Left ventricle myocardium inferior (tissue), 1 donor: ENCODE measurements around the gene CNN1. TPM values are rescaled to one million over a fixed set of nuclear protein-coding genes. Genes with fewer than 3 reads are reported as not detected.
A peak's percentile ranks its signal among the peaks of the same experiment; 100 is the strongest.

Source experiments
- DNase-seq: peaks from one replicate; pipeline ENCODE4 v3.0.0-alpha.2; 2020
- H3K27ac ChIP-seq: fragments of 200-600 bp; replicated peaks from 2 replicates; pipeline ENCODE4 v1.8.0; 2021
- H3K27me3 ChIP-seq: fragments of 200-600 bp; 2 replicates; pipeline ENCODE4 v1.8.0; 2021; ENCODE audit warnings: low read depth
- H3K36me3 ChIP-seq: fragments of 200-600 bp; 2 replicates; pipeline ENCODE4 v1.8.0; 2021
- H3K4me1 ChIP-seq: fragments of 200-600 bp; 2 replicates; pipeline ENCODE4 v1.8.0; 2021
- H3K4me3 ChIP-seq: fragments of 200-600 bp; 2 replicates; pipeline ENCODE4 v1.8.0; 2021; ENCODE audit warnings: mild to moderate bottlenecking, moderate library complexity
- H3K9me3 ChIP-seq: fragments of 200-600 bp; replicated peaks from 2 replicates; pipeline ENCODE4 v1.8.0; 2021
- intact Hi-C: fragments of 100-400 bp; cut with micrococcal nuclease; formaldehyde crosslinking; loops from one replicate; pipeline ENCODE4 v1.11.0; 2022
- total RNA-seq: library from RNA; stranded (reverse); fragmentation: NEBNext Ultra II Directional; extraction: Animal tissue kit (Norgen Biotek cat#: 25700); gene quantifications from one replicate; pipeline ENCODE4 v1.2.1, GENCODE V29; 2021
- TF ChIP-seq, protein P1 (sequence below): fragments of 200-600 bp; IDR thresholded peaks from 2 replicates; pipeline ENCODE4 v1.8.0; 2021; ENCODE audit warnings: antibody characterized with exemption, mild to moderate bottlenecking, borderline replicate concordance
- donor health status: DM: no; HTN: yes; CAD: no; lungs with severe emphysema.

CNN1 gene
- total RNA-seq, 1 donor from 2014 or later: 133 TPM

DNA sequence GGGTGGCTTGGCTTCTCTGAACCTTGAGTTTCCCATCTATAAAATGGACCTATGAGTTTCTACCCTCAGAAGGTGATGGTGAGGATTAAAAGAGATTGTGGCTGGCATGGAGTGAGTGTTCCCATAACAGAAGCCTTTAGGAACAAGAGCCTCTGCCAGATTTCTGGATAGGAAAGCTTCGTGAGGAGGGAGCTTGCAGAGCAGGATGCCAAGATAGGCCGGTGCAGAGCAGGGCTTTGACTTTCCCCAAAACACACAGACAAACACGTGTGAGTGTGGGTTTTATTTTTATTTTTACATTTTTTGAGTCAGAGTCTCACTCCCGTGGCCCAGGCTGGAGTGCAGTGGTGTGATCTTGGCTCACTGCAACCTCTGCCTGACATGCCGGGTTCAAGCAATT is 3.7 kb upstream of the CNN1 start:
- H3K27ac ChIP-seq: peak overlapping the region; percentile 86
- intact Hi-C loops: no loop called here
- peaks cover 16% of the 10 kb centered on the region for H3K27me3 ChIP-seq
- TF ChIP-seq, protein P1, sequence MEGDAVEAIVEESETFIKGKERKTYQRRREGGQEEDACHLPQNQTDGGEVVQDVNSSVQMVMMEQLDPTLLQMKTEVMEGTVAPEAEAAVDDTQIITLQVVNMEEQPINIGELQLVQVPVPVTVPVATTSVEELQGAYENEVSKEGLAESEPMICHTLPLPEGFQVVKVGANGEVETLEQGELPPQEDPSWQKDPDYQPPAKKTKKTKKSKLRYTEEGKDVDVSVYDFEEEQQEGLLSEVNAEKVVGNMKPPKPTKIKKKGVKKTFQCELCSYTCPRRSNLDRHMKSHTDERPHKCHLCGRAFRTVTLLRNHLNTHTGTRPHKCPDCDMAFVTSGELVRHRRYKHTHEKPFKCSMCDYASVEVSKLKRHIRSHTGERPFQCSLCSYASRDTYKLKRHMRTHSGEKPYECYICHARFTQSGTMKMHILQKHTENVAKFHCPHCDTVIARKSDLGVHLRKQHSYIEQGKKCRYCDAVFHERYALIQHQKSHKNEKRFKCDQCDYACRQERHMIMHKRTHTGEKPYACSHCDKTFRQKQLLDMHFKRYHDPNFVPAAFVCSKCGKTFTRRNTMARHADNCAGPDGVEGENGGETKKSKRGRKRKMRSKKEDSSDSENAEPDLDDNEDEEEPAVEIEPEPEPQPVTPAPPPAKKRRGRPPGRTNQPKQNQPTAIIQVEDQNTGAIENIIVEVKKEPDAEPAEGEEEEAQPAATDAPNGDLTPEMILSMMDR: no peak
- no peak overlapping the region for H3K4me3 ChIP-seq
- DNase-seq: no peak
- no peaks in the 10 kb centered on the region for H3K36me3 ChIP-seq
- H3K4me1 ChIP-seq: peaks cover 26% of the 10 kb centered on the region
- no peaks in the 10 kb centered on the region for H3K9me3 ChIP-seq

DNA sequence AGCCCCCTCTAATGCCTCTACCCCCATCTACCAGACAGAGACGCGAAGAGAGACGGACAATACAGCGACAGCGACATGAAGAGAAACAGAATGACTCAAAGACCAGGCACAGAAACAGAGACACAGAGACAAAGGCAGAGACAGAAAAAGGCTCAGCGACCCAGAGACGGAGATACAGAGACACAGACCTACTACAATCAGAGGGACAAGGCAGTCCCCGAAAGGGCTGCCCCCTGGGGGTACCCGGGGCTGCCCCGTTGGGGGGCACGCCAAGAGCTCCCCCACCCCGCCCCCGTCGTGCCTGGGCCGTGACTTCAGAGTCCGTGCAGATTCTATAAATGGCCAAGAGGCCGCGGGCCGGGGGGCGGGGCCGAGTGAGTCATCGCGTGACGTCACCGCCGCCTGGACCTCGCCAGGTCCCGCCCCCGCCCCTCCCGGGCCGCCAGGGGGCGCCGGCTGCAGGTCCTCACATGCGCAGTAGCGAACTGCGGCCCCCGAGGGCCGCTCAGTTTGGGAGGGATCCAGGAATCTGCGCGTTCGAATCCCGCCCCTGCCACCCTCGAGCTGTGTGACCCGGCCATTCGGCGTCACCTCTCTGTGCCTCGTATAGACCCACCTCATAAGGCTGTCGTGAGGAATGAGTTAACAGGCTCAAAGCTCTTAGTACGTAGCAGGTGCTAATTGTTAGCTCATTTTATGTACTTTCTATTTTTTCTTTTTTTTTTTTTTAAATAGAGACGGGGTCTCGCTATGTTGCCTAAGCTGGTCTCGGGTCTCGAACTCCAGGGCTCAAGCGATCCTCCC is 2.7 kb upstream of the CNN1 start:
- peak; percentile 92 for DNase-seq
- no peaks in the 10 kb centered on the region for H3K36me3 ChIP-seq
- H3K4me1 ChIP-seq: peaks cover 27% of the 10 kb centered on the region
- H3K27me3 ChIP-seq: peaks cover 18% of the 10 kb centered on the region
- TF ChIP-seq, protein P1: peak; percentile 96
- peak overlapping the region; percentile 86 for H3K27ac ChIP-seq
- H3K4me3 ChIP-seq: peak overlapping the region; percentile 64
- intact Hi-C loops: no loop called here
- H3K9me3 ChIP-seq: no peaks in the 10 kb centered on the region

DNA sequence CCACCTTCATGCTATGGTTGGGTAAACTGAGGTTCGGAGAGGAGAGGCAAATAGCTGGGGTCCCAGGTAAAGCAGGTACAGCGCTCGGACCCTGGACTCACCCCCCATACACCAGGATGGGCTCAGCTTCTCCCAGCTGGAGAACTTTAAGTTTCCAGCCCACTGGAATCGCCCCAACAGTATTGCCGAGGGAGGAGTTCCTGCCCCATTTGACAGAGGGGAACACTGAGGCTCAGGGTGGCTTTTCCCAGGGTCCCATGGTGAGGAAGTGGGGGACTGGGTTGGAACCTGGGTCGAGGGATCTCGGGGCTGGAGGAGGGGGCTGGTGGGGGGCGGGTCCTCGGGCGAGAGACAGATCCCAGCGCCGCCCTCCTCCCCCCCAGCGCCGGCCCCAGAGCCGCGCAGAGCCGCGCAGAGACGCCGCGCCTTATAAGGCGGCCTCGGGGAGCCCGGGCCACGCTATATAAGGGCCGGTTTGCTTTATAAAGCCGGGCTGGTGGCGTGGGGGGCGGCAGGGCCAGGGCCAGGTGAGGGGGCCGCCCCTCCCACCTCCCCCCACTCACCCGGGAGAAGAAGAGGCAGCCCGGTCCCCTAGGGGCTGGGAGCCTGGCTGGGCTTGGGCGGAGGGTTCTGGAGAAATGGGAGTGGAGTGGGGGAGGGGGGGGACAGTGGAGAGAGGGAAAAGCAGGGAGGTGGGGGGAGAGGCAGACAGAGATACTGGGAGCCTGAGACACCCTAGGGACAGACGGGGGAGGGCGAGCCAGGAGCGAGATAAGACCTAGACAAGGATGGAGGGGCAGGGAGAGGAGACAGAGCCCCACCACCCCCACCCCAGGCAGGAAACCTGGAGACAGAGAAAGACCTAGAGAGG is 1.1 kb downstream of the CNN1 start:
- intact Hi-C loops: no loop called here
- peaks cover 18% of the 10 kb centered on the region for H3K27me3 ChIP-seq
- H3K4me1 ChIP-seq: peaks cover 27% of the 10 kb centered on the region
- H3K36me3 ChIP-seq: no peaks in the 10 kb centered on the region
- H3K9me3 ChIP-seq: no peaks in the 10 kb centered on the region
- DNase-seq: peak; percentile 28
- peak overlapping the region; percentile 80 for H3K27ac ChIP-seq
- TF ChIP-seq, protein P1: no peak
- peak overlapping the region; percentile 62 for H3K4me3 ChIP-seq

DNA sequence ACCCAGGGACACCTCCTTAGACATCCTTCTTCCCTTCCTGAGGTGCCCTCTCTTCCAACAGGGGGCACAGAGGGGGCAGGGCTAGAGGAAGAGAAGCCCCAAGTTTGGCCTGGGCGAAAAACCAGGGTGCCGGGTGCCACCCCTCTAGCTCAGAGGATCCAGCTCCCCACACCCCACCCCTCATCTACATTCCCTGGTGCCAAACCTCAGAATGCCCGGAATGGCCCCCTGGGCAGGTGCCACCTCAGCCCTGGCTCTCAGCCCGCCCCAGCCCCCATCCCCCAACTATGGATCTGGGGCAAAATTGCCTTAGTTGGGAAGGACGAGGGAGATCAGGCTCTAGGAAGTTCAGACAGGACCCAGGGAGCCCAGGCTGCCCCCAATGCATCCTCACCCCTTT is 2.0 kb downstream of the CNN1 start:
- Histone ChIP-seq H3K9me3 (no peaks in the 10 kb centered on the region), H3K4me1 (peaks cover 20% of the 10 kb centered on the region), H3K27me3 (peaks cover 18% of the 10 kb centered on the region), H3K4me3 (peak overlapping the region; percentile 62), H3K36me3 (no peaks in the 10 kb centered on the region), H3K27ac (peak overlapping the region; percentile 80)
- DNase-seq: no peak
- intact Hi-C loops: no loop called here
- TF ChIP-seq, protein P1: no peak

DNA sequence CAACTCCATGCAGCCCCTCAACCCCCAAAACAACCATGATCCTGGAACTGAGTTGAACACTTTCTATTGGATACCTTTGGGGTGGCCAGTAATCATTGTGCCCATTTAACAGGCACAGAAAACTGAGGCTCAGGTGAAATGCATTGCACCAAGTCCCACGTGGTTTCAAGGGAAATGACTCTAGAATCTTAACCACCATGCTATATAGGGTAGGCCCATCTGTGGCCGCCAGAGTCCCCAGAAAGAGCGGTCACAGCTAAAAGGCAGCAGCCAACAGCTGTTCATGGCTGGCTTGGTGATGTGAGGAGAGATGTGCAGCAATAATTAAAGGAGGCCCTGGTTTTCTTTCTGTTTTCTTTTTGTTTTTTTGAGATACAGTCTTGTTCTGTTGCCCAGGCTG is 2.6 kb downstream of the CNN1 start:
- Histone ChIP-seq H3K9me3 (no peaks in the 10 kb centered on the region), H3K36me3 (no peaks in the 10 kb centered on the region), H3K4me1 (peaks cover 17% of the 10 kb centered on the region), H3K27me3 (peaks cover 18% of the 10 kb centered on the region), H3K4me3 (no peak overlapping the region), H3K27ac (no peak overlapping the region)
- intact Hi-C loops: no loop called here
- TF ChIP-seq, protein P1: no peak
- DNase-seq: no peak
